NB4 (cell line): Measurements from ENCODE around the gene IL32.

Experiments used
- DNase-seq: peaks from one replicate; pipeline ENCODE4 v3.0.0; 2010; ENCODE audit warnings: low read depth
- H3K4me3 ChIP-seq: one replicate; pipeline ENCODE4 v1.5.1; 2011; ENCODE audit warnings: mild to moderate bottlenecking, low read depth, low read length, moderate library complexity
- MYC ChIP-seq: IDR thresholded peaks from 2 replicates; pipeline ENCODE4 v1.6.1; 2011; ENCODE audit warnings: low read depth, low read length
- POLR2A ChIP-seq: IDR thresholded peaks from 2 replicates; pipeline ENCODE4 v1.6.1; 2011; ENCODE audit warnings: mild to moderate bottlenecking; ENCODE audit not compliant: insufficient read length; ENCODE audit errors: extremely low read depth
- TF ChIP-seq, protein P1 (sequence below): IDR thresholded peaks from one replicate; pipeline ENCODE4 v1.5.1; 2012; ENCODE audit warnings: low read depth, low read length
- TF ChIP-seq, protein P2 (sequence below): IDR thresholded peaks from 2 replicates; pipeline ENCODE4 v1.6.1; 2011; ENCODE audit warnings: low read depth, low read length

The IL32 gene

DNA sequence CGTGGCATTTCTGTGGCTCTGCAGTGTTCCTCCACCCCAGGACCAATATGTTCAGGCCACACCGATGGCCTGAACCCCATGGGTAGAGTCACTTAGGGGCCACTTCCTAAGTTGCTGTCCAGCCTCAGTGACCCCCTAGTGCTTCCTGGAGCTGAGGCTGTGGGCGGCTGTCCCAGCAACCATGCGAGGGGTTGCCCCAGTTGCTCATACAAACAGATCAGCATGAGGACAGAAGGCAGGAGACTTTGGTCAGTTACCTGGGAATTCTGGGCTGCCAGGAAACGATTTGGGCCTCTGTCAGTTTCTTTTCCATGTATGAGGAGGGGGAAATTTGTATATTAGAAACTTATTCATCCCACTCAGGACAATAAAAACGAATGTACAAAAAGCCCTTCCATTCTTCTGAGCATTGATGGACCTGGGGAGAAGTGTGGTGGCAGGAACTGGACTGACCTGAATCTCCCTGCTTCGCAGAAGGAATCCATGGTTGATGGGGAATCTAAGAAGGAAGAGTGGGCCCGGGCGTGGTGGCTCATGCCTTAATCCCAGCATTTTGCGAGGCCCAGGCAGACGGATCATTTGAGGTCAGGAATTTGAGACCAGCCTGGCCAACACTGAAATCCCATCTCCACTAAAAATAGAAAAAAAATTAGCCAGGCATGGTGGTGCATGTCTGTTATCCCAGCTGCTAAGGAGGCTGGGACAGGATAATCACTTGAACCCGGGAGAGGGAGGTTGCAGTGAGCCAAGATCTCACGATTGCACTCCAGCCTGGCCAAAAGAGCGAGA, 4.9 kb upstream of the IL32 start:
- DNase-seq, result no peak
- no peak overlapping the region for H3K4me3 ChIP-seq
- TF ChIP-seq, protein P1, sequence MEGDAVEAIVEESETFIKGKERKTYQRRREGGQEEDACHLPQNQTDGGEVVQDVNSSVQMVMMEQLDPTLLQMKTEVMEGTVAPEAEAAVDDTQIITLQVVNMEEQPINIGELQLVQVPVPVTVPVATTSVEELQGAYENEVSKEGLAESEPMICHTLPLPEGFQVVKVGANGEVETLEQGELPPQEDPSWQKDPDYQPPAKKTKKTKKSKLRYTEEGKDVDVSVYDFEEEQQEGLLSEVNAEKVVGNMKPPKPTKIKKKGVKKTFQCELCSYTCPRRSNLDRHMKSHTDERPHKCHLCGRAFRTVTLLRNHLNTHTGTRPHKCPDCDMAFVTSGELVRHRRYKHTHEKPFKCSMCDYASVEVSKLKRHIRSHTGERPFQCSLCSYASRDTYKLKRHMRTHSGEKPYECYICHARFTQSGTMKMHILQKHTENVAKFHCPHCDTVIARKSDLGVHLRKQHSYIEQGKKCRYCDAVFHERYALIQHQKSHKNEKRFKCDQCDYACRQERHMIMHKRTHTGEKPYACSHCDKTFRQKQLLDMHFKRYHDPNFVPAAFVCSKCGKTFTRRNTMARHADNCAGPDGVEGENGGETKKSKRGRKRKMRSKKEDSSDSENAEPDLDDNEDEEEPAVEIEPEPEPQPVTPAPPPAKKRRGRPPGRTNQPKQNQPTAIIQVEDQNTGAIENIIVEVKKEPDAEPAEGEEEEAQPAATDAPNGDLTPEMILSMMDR, result no peak
- TF ChIP-seq, protein P2, sequence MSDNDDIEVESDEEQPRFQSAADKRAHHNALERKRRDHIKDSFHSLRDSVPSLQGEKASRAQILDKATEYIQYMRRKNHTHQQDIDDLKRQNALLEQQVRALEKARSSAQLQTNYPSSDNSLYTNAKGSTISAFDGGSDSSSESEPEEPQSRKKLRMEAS, result no peak
- no peak for TF ChIP-seq MYC
- no peak for TF ChIP-seq POLR2A

DNA sequence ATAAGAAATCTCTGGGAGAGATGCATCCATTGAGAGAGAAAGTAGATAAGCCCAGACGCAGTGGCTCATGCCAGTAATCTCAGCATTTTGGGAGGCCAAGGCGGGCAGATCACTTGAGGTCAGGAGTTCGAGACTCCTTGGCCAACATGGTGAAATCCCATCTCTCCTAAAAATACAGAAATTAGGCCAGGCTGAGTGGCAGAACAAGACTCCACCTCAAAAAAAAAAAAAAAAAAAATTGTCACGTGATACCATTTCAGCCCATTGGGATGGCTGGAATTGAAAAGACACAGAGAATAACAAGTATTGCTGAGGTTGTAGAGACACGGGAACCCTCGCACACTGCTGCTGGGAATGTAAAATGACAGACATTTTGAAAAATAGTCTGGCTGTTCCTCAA, 2.9 kb upstream of the IL32 start:
- TF ChIP-seq, protein P2, result no peak
- TF ChIP-seq POLR2A (no peak), MYC (no peak)
- TF ChIP-seq, protein P1, result no peak
- DNase-seq, result no peak
- H3K4me3 ChIP-seq, result no peak overlapping the region

DNA sequence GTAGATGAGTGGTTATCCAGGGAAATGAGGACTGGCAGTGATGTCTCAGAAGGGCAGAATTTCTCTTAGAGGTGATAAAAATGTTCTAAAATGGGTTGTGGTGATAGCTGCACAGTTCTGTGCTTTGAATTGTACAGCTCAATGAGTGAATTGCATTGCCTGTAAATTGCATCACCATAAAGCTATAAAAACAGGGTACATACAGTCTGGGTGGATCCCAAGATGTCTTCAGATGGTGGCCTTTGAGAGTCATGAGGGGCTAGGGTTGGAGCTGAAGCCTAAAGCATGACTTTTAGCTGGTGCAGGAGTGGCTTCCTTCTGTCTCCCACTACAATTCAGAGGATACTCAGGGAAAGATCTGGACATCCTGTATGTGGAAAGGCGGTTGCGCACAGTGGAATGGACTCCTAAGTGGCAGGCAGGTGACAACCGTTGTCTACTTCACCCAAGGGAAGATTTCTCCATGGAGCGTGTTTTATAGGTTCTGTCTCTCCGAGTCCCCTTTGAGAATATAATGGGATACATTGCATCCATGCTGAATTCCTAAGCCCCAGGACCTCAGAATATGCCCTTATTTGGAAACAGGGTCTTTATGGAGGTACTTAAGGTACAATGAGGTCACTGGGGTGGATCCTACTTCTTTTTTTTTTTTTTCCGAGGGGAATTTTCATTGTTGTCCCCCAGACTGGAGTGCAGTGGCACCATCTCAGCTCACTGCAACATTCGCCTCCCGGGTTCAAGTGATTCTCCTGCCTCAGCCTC, 1.6 kb upstream of the IL32 start:
- H3K4me3 ChIP-seq, result no peak overlapping the region
- no peak for DNase-seq
- no peak for TF ChIP-seq MYC
- TF ChIP-seq, protein P2, result no peak
- TF ChIP-seq, protein P1, result no peak
- TF ChIP-seq POLR2A, result no peak

DNA sequence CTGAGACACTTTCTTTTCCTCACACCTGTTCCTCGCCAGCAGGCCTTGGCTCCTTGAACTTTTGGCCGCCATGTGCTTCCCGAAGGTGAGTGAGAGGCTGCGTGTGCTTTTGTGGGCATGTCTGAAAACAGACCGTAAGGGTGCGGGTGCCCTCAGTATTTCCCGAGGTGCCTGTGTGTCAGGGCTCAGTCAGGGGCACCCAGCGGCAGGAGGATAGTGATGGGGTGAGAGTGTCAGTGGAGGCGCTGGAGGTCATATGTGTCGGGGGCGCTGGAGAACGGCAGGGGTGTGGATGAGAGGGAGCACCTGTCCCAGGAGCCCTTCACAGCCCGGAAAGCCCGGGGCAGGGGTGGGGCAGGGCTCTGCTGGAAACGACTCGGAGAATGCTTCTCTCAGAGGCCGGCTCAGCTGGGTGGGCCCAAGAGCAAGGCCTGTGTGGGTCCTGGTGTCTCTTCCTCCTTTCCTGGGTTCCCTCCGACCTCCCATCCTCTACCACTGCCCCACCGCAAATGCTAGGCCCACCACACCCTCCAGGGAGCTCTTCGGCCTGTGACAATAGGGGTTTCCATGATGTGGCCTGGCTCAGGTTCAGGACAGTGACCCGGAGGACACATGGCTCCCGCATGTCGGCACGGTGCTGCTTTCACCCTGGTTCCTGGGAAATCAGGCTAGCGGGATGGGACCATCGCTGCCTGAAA, 451 bp downstream of the IL32 start:
- no peak for DNase-seq

DNA sequence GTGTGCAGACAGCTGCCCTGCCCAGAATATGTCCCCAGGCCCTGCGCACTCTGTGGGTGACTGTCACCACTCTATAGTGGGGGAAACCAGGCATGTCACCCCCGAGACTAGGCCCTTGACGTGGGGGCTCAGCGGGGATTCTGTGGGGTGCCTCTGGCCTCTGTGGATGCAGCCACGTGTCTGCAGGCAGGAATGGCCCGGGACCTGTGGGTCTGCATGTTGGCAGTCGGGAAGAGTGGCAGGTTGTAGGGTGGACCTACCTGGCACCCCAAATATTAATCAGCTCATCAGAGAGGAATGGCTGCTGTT, 954 bp downstream of the IL32 start:
- TF ChIP-seq, protein P2, result no peak
- TF ChIP-seq MYC, result no peak
- TF ChIP-seq POLR2A, result no peak
- TF ChIP-seq, protein P1, result no peak
- no peak overlapping the region for H3K4me3 ChIP-seq
- no peak for DNase-seq

More for the DNA sequence above, 451 bp downstream of the IL32 start:
- no peak overlapping the region for H3K4me3 ChIP-seq
- TF ChIP-seq, protein P1, result no peak
- TF ChIP-seq, protein P2, result no peak
- TF ChIP-seq MYC (no peak), POLR2A (no peak)
